ENCODE results near the gene MATN3. TPM values are rescaled to one million over a fixed set of nuclear protein-coding genes. Genes with fewer than 3 reads are reported as not detected.
A peak's percentile ranks its signal among the peaks of the same experiment; 100 is the strongest.

MATN3 gene
- not detected for total RNA-seq

GRCh38 chr2:20012282-20013125 is at the start of gene MATN3:
TSS of gene MATN3 (minus strand) at chr2:20012668. CDS start at chr2:20012631, 37 bp downstream.
- DNase-seq = no peak
- ATAC-seq = peak; percentile 71 to 73
- H3K9me3 Mint-ChIP-seq = no peaks in the 10 kb centered on the region
- H3K36me3 Mint-ChIP-seq (ENCODE audit: insufficient read depth) = no peaks in the 10 kb centered on the region
- H3K4me3 Mint-ChIP-seq = peak within 1 kb of the TSS; percentile 61
- peaks cover 9% of the 10 kb centered on the region for H3K4me1 Mint-ChIP-seq (ENCODE audit: low read depth)
- peaks cover 42% of the 10 kb centered on the region for H3K27me3 Mint-ChIP-seq (ENCODE audit: low read depth)

GRCh38 chr2:20061940-20062339 is 49.5 kb upstream of the MATN3 start:
- Mint-ChIP-seq H3K4me1 (ENCODE audit: low read depth) (peaks cover 2% of the 10 kb centered on the region), H3K27me3 (ENCODE audit: low read depth) (peaks cover 9% of the 10 kb centered on the region)
- no peak for ATAC-seq

GRCh38 chr2:20061476-20061875 is 49.0 kb upstream of the MATN3 start:
- no peak for ATAC-seq
- Mint-ChIP-seq H3K9me3 (peaks cover 3% of the 10 kb centered on the region), H3K4me1 (ENCODE audit: low read depth) (peaks cover 2% of the 10 kb centered on the region), H3K36me3 (ENCODE audit: insufficient read depth) (no peaks in the 10 kb centered on the region), H3K27me3 (ENCODE audit: low read depth) (peaks cover 14% of the 10 kb centered on the region), H3K4me3 (no peak overlapping the region)
- no peak for DNase-seq

More at GRCh38 chr2:20061940-20062339, 49.5 kb upstream of the MATN3 start:
- Mint-ChIP-seq H3K9me3 (peaks cover 3% of the 10 kb centered on the region), H3K36me3 (ENCODE audit: insufficient read depth) (no peaks in the 10 kb centered on the region), H3K4me3 (no peak overlapping the region)
- DNase-seq = no peak

- no peaks in the 10 kb centered on the region for H3K36me3 Mint-ChIP-seq (ENCODE audit: insufficient read depth)
- no peak for DNase-seq
- H3K27me3 Mint-ChIP-seq (ENCODE audit: low read depth) = peaks cover 25% of the 10 kb centered on the region
- H3K4me3 Mint-ChIP-seq = no peak overlapping the region
- H3K9me3 Mint-ChIP-seq = peaks cover 3% of the 10 kb centered on the region
- peaks cover 2% of the 10 kb centered on the region for H3K4me1 Mint-ChIP-seq (ENCODE audit: low read depth)
- ATAC-seq = no peak
Measured at GRCh38 chr2:20060106-20060505, 47.6 kb upstream of the MATN3 start.

GRCh38 chr2:20057268-20057667 is 44.8 kb upstream of the MATN3 start:
- DNase-seq (no peak), ATAC-seq (no peak)
- Mint-ChIP-seq H3K9me3 (no peaks in the 10 kb centered on the region), H3K4me1 (ENCODE audit: low read depth) (no peaks in the 10 kb centered on the region), H3K4me3 (no peak overlapping the region), H3K27me3 (ENCODE audit: low read depth) (peaks cover 25% of the 10 kb centered on the region), H3K36me3 (ENCODE audit: insufficient read depth) (no peaks in the 10 kb centered on the region)

GRCh38 chr2:20054931-20055330 is 42.5 kb upstream of the MATN3 start:
- ATAC-seq = no peak
- Mint-ChIP-seq H3K27me3 (ENCODE audit: low read depth) (peaks cover 25% of the 10 kb centered on the region), H3K4me1 (ENCODE audit: low read depth) (peaks cover 7% of the 10 kb centered on the region), H3K36me3 (ENCODE audit: insufficient read depth) (no peaks in the 10 kb centered on the region), H3K9me3 (no peaks in the 10 kb centered on the region), H3K4me3 (no peak overlapping the region)
- no peak for DNase-seq

GRCh38 chr2:20054119-20054518 is 41.7 kb upstream of the MATN3 start:
- Mint-ChIP-seq H3K36me3 (ENCODE audit: insufficient read depth) (peaks cover 2% of the 10 kb centered on the region), H3K4me1 (ENCODE audit: low read depth) (peaks cover 15% of the 10 kb centered on the region), H3K27me3 (ENCODE audit: low read depth) (peaks cover 25% of the 10 kb centered on the region), H3K4me3 (no peak overlapping the region), H3K9me3 (no peaks in the 10 kb centered on the region)
- DNase-seq = no peak
- no peak for ATAC-seq

- ATAC-seq (no peak), DNase-seq (no peak)
- H3K4me1 Mint-ChIP-seq (ENCODE audit: low read depth) = peaks cover 28% of the 10 kb centered on the region
- peaks cover 2% of the 10 kb centered on the region for H3K36me3 Mint-ChIP-seq (ENCODE audit: insufficient read depth)
- H3K4me3 Mint-ChIP-seq = no peak overlapping the region
- peaks cover 25% of the 10 kb centered on the region for H3K27me3 Mint-ChIP-seq (ENCODE audit: low read depth)
- no peaks in the 10 kb centered on the region for H3K9me3 Mint-ChIP-seq
Measured at GRCh38 chr2:20052861-20053281, 40.4 kb upstream of the MATN3 start.

- DNase-seq = no peak
- no peak overlapping the region for H3K4me3 Mint-ChIP-seq
- no peak for ATAC-seq
Measured at GRCh38 chr2:20052229-20052851, 39.9 kb upstream of the MATN3 start.

GRCh38 chr2:20051532-20052228 is 39.2 kb upstream of the MATN3 start, which contains the start of gene LAPTM4A:
TSS of gene LAPTM4A (minus strand) at chr2:20051628. CDS start at chr2:20051520, 108 bp downstream.
- Mint-ChIP-seq H3K9me3 (no peaks in the 10 kb centered on the region), H3K4me1 (ENCODE audit: low read depth) (peaks cover 32% of the 10 kb centered on the region), H3K27me3 (ENCODE audit: low read depth) (peaks cover 16% of the 10 kb centered on the region), H3K36me3 (ENCODE audit: insufficient read depth) (peaks cover 3% of the 10 kb centered on the region), H3K4me3 (no peak within 1 kb of the TSS)
- DNase-seq (peak; percentile 96), ATAC-seq (peak; percentile 97 to 98)

More at GRCh38 chr2:20052229-20052851, 39.9 kb upstream of the MATN3 start:
- Mint-ChIP-seq H3K36me3 (ENCODE audit: insufficient read depth) (peaks cover 3% of the 10 kb centered on the region), H3K27me3 (ENCODE audit: low read depth) (peaks cover 21% of the 10 kb centered on the region), H3K9me3 (no peaks in the 10 kb centered on the region), H3K4me1 (ENCODE audit: low read depth) (peaks cover 29% of the 10 kb centered on the region)

GRCh38 chr2:20050646-20051531 is 38.4 kb upstream of the MATN3 start:
- ATAC-seq (peak; percentile 23 to 36), DNase-seq (no peak)
- Mint-ChIP-seq H3K4me3 (no peak overlapping the region), H3K36me3 (ENCODE audit: insufficient read depth) (peaks cover 3% of the 10 kb centered on the region), H3K9me3 (no peaks in the 10 kb centered on the region), H3K27me3 (ENCODE audit: low read depth) (peaks cover 10% of the 10 kb centered on the region), H3K4me1 (ENCODE audit: low read depth) (peaks cover 32% of the 10 kb centered on the region)

- ATAC-seq = peak; percentile 6 to 7
- DNase-seq = peak; percentile 7
- peaks cover 36% of the 10 kb centered on the region for H3K4me1 Mint-ChIP-seq (ENCODE audit: low read depth)
- peaks cover 3% of the 10 kb centered on the region for H3K36me3 Mint-ChIP-seq (ENCODE audit: insufficient read depth)
- no peaks in the 10 kb centered on the region for H3K9me3 Mint-ChIP-seq
- H3K27me3 Mint-ChIP-seq (ENCODE audit: low read depth) = peaks cover 4% of the 10 kb centered on the region
- no peak overlapping the region for H3K4me3 Mint-ChIP-seq
Measured at GRCh38 chr2:20050104-20050645, 37.7 kb upstream of the MATN3 start.

- no peaks in the 10 kb centered on the region for H3K27me3 Mint-ChIP-seq (ENCODE audit: low read depth)
- DNase-seq (no peak), ATAC-seq (no peak)
- no peak overlapping the region for H3K4me3 Mint-ChIP-seq
- peaks cover 3% of the 10 kb centered on the region for H3K36me3 Mint-ChIP-seq (ENCODE audit: insufficient read depth)
- peaks cover 36% of the 10 kb centered on the region for H3K4me1 Mint-ChIP-seq (ENCODE audit: low read depth)
- no peaks in the 10 kb centered on the region for H3K9me3 Mint-ChIP-seq
Measured at GRCh38 chr2:20049637-20050036, 37.2 kb upstream of the MATN3 start.
